Fibroblast of mammary gland (primary cell): ENCODE measurements around the gene SOAT2.

Experiments used
- DNase-seq: peaks from one replicate; pipeline ENCODE4 v3.0.0-alpha.2; 2010; ENCODE audit warnings: low read depth
- H3K4me3 ChIP-seq: 2 replicates; pipeline ENCODE4 v1.5.1; 2011; ENCODE audit warnings: low read depth, mild to moderate bottlenecking, low read length, moderate library complexity; ENCODE audit not compliant: control insufficient read depth
- CTCF ChIP-seq: conservative IDR thresholded peaks from 2 replicates; pipeline ENCODE4 v1.5.1; 2011; ENCODE audit warnings: low read depth, low read length, inconsistent platforms; ENCODE audit not compliant: control insufficient read depth, insufficient read depth

SOAT2 gene

GRCh38 chr12:53057816-53058500 is 45.3 kb upstream of the SOAT2 start:
- no peak for DNase-seq
- no peak overlapping the region for H3K4me3 ChIP-seq
- no peak for TF ChIP-seq CTCF

GRCh38 chr12:53058674-53059433 is 44.4 kb upstream of the SOAT2 start:
- no peak for TF ChIP-seq CTCF
- H3K4me3 ChIP-seq: no peak overlapping the region
- DNase-seq: no peak

DNA sequence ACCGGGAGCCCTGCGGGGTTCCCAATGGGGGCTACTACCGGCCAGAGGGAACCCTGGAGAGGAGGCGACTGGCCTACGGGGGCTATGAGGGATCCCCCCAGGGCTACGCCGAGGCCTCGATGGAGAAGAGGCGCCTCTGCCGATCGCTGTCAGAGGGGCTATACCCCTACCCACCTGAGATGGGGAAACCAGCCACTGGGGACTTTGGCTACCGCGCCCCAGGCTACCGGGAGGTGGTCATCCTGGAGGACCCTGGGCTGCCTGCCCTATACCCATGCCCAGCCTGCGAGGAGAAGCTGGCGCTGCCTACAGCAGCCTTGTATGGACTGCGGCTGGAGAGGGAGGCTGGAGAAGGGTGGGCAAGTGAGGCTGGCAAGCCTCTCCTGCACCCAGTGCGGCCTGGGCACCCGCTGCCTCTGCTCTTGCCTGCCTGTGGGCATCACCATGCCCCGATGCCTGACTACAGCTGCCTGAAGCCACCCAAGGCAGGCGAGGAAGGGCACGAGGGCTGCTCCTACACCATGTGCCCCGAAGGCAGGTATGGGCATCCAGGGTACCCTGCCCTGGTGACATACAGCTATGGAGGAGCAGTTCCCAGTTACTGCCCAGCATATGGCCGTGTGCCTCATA is 43.7 kb upstream of the SOAT2 start:
- no peak for DNase-seq
- no peak for TF ChIP-seq CTCF
- H3K4me3 ChIP-seq: no peak overlapping the region

DNA sequence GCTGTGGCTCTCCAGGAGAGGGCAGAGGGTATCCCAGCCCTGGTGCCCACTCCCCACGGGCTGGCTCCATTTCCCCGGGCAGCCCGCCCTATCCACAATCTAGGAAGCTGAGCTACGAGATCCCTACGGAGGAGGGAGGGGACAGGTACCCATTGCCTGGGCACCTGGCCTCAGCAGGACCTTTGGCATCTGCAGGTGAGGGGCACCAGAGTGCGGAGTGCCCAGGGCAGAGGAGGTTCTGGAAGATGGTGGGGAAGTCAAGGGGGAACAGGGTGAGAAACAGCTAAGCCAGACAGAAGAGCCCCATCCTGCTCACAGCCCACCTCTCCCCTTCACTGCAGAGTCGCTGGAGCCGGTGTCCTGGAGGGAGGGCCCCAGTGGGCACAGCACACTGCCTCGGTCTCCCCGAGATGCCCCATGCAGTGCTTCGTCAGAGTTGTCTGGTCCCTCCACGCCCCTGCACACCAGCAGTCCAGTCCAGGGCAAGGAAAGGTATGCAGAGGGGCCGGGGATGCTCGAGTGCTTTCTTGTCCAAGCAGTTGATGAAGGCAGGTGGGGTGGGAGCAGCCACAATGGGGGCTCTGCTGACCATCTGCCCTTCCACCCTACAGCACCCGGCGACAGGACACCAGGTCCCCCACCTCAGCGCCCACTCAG is 43.1 kb upstream of the SOAT2 start:
- no peak for DNase-seq
- no peak overlapping the region for H3K4me3 ChIP-seq
- no peak for TF ChIP-seq CTCF

GRCh38 chr12:53060721-53061276 is 42.5 kb upstream of the SOAT2 start:
- no peak overlapping the region for H3K4me3 ChIP-seq
- DNase-seq: no peak
- TF ChIP-seq CTCF: no peak

GRCh38 chr12:53061404-53062010 is 41.8 kb upstream of the SOAT2 start:
- no peak for TF ChIP-seq CTCF
- no peak for DNase-seq
- no peak overlapping the region for H3K4me3 ChIP-seq
